DMS79 (cell line): ENCODE data around the gene MAGEA10.
"Not testable (repeated sequence)": the region's sequence is repeated elsewhere in the genome, so short reads cannot be mapped to it uniquely, and the experiment has no call there.

Experiments
- DNase-seq: peaks from one replicate; lab custom pipeline; 2025; lab: John Stamatoyannopoulos, UW

The MAGEA10 gene

GRCh38 chrX:152138388-152138784 is at the start of gene MAGEA10:
Gene MAGEA10, minus strand, starts transcription at chrX:152138577. Its CDS starts 2,957 bp downstream, at chrX:152135620.
- DNase-seq = no peak

GRCh38 chrX:152177497-152178269 is 39.3 kb upstream of the MAGEA10 start:
- no peak for DNase-seq

GRCh38 chrX:152177052-152177451 is 38.7 kb upstream of the MAGEA10 start:
- DNase-seq = no peak

GRCh38 chrX:152175892-152176291 is 37.5 kb upstream of the MAGEA10 start:
- DNase-seq = not testable (repeated sequence)

- DNase-seq = not testable (repeated sequence)
Observed at GRCh38 chrX:152173923-152174322, 35.5 kb upstream of the MAGEA10 start.

- DNase-seq = no peak
Observed at GRCh38 chrX:152170621-152171020, 32.2 kb upstream of the MAGEA10 start.

GRCh38 chrX:152165033-152165743 is 26.8 kb upstream of the MAGEA10 start:
- no peak for DNase-seq

- DNase-seq = no peak
Observed at GRCh38 chrX:152157042-152157441, 18.7 kb upstream of the MAGEA10 start.

GRCh38 chrX:152155766-152156310 is 17.5 kb upstream of the MAGEA10 start:
- no peak for DNase-seq

- DNase-seq = no peak
Observed at GRCh38 chrX:152154050-152154449, 15.7 kb upstream of the MAGEA10 start.

GRCh38 chrX:152151256-152151655 is 12.9 kb upstream of the MAGEA10 start:
- no peak for DNase-seq

GRCh38 chrX:152149648-152150047 is 11.3 kb upstream of the MAGEA10 start:
- no peak for DNase-seq

- DNase-seq = no peak
Observed at GRCh38 chrX:152139589-152139988, 1.2 kb upstream of the MAGEA10 start.

GRCh38 chrX:152137771-152138387 is 498 bp downstream of the MAGEA10 start:
- DNase-seq = no peak

- DNase-seq = no peak
Observed at GRCh38 chrX:152136312-152136711, 2.1 kb downstream of the MAGEA10 start.

- DNase-seq = no peak
Observed at GRCh38 chrX:152131525-152131924, 6.9 kb downstream of the MAGEA10 start.

GRCh38 chrX:152129069-152129844 is 9.1 kb downstream of the MAGEA10 start:
- DNase-seq = not testable (repeated sequence)

- no peak for DNase-seq
Observed at GRCh38 chrX:152117305-152117704, 21.1 kb downstream of the MAGEA10 start.

- DNase-seq = no peak
Observed at GRCh38 chrX:152108527-152108926, 29.9 kb downstream of the MAGEA10 start.

GRCh38 chrX:152103866-152104265 is 34.5 kb downstream of the MAGEA10 start:
- no peak for DNase-seq

- no peak for DNase-seq
Observed at GRCh38 chrX:152086141-152086540, 52.2 kb downstream of the MAGEA10 start.
